Mesendoderm (in vitro differentiated cells): ENCODE results near the gene FBXO36. TPM values are rescaled to one million over a fixed set of nuclear protein-coding genes. Genes with fewer than 3 reads are reported as not detected.

Source experiments
- DNase-seq: peaks from one replicate; pipeline ENCODE4 v3.0.0; 2013
- H2AK5ac ChIP-seq: 2 replicates; pipeline ENCODE4 v1.6.1; 2013; ENCODE audit warnings: low read length, inconsistent platforms
- H2BK120ac ChIP-seq: 2 replicates; pipeline ENCODE4 v1.6.1; 2013; ENCODE audit warnings: low read depth, mild to moderate bottlenecking, low read length, moderate library complexity, mixed read lengths
- H2BK15ac ChIP-seq: replicated peaks from 2 replicates; pipeline ENCODE4 v1.6.1; 2013; ENCODE audit warnings: low read depth, mild to moderate bottlenecking, moderate library complexity
- H2BK5ac ChIP-seq: 2 replicates; pipeline ENCODE4 v1.6.1; 2013; ENCODE audit warnings: low read length, inconsistent platforms
- H3K18ac ChIP-seq: 2 replicates; pipeline ENCODE4 v1.6.1; 2013; ENCODE audit warnings: mild to moderate bottlenecking, low read length, mixed read lengths
- H3K23ac ChIP-seq: one replicate; pipeline ENCODE4 v1.6.1; 2013; ENCODE audit warnings: low read length
- H3K27ac ChIP-seq: 2 replicates; pipeline ENCODE4 v1.5.1; 2013; ENCODE audit warnings: low read depth, mild to moderate bottlenecking, inconsistent platforms, low read length, moderate library complexity
- H3K27me3 ChIP-seq: 2 replicates; pipeline ENCODE4 v1.6.1; 2013; ENCODE audit warnings: low read length, control low read depth, mild to moderate bottlenecking, inconsistent platforms; ENCODE audit not compliant: insufficient read depth, poor library complexity
- H3K36me3 ChIP-seq: 2 replicates; pipeline ENCODE4 v1.6.1; 2013; ENCODE audit warnings: low read length, inconsistent platforms; ENCODE audit not compliant: control insufficient read depth, insufficient read depth
- H3K4ac ChIP-seq: one replicate; pipeline ENCODE4 v1.6.1; 2013; ENCODE audit warnings: low read depth, mild to moderate bottlenecking, low read length, moderate library complexity
- H3K4me1 ChIP-seq: 2 replicates; pipeline ENCODE4 v1.6.1; 2013; ENCODE audit warnings: low read depth, low read length, inconsistent platforms; ENCODE audit not compliant: control insufficient read depth
- H3K4me2 ChIP-seq: 2 replicates; pipeline ENCODE4 v1.6.1; 2013; ENCODE audit warnings: low read length
- H3K4me3 ChIP-seq: 2 replicates; pipeline ENCODE4 v1.5.1; 2013; ENCODE audit warnings: mild to moderate bottlenecking, low read length
- H3K56ac ChIP-seq: one replicate; pipeline ENCODE4 v1.6.1; 2013; ENCODE audit warnings: low read length
- H3K79me1 ChIP-seq: 2 replicates; pipeline ENCODE4 v1.6.1; 2013; ENCODE audit warnings: low read length, inconsistent platforms
- H3K79me2 ChIP-seq: 2 replicates; pipeline ENCODE4 v1.6.1; 2013; ENCODE audit warnings: mild to moderate bottlenecking, low read length; ENCODE audit not compliant: control insufficient read depth, insufficient read depth
- H3K9ac ChIP-seq: 2 replicates; pipeline ENCODE4 v1.6.1; 2013; ENCODE audit warnings: low read length, inconsistent platforms
- H4K5ac ChIP-seq: one replicate; pipeline ENCODE4 v1.6.1; 2013; ENCODE audit warnings: low read length
- H4K8ac ChIP-seq: one replicate; pipeline ENCODE4 v1.6.1; 2013; ENCODE audit warnings: low read depth, mild to moderate bottlenecking, control low read depth, low read length, moderate library complexity
- whole genome bisulfite sequencing: extraction: QIAGEN DNeasy Blood & Tissue Kit; methylation state at CpG from one replicate; pipeline ENCODE4 v1.1.7; 2013; ENCODE audit warnings: low lambda C conversion rate, missing lambda C conversion rate; ENCODE audit not compliant: insufficient coverage; ENCODE audit errors: extremely low coverage; 5-methylcytosine and 5-hydroxymethylcytosine counted together
- small RNA-seq: library from polyadenylated mRNA; stranded (forward); fragments of <200 nt; extraction: miRNeasy Mini kit (QIAGEN cat#:217004); gene quantifications from one replicate; pipeline ENCODE3, GENCODE V24; 2013; ENCODE audit not compliant: insufficient read depth

The FBXO36 gene

GRCh38 chr2:230060672-230061293 is 138.5 kb downstream of the FBXO36 start:
- no peak overlapping the region for H3K4me2 ChIP-seq
- H3K36me3 ChIP-seq = no peaks in the 10 kb centered on the region
- no peak overlapping the region for H2BK120ac ChIP-seq
- H3K79me1 ChIP-seq = no peaks in the 10 kb centered on the region
- H4K5ac ChIP-seq = no peak overlapping the region
- no peak overlapping the region for H2AK5ac ChIP-seq
- H4K8ac ChIP-seq = no peak overlapping the region
- no peaks in the 10 kb centered on the region for H3K27me3 ChIP-seq
- WGBS = 100% methylated on average over 1 of the region's 3 CpGs
- H2BK15ac ChIP-seq = no peak overlapping the region
- H3K56ac ChIP-seq = no peak overlapping the region
- no peak overlapping the region for H3K9ac ChIP-seq
- H3K4me1 ChIP-seq = no peaks in the 10 kb centered on the region
- no peak overlapping the region for H3K18ac ChIP-seq
- H3K23ac ChIP-seq = no peak overlapping the region
- H2BK5ac ChIP-seq = no peak overlapping the region
- no peak overlapping the region for H3K27ac ChIP-seq
- no peak overlapping the region for H3K4me3 ChIP-seq
- H3K4ac ChIP-seq = no peak overlapping the region
- H3K79me2 ChIP-seq = no peaks in the 10 kb centered on the region
- DNase-seq = no peak

Small RNA genes within 50 kb of the gene (small RNA-seq; reads per million reads assigned to genes)
- gene RNU6-1027P (not detected), gene RNU6-613P (not detected), gene RNU6-964P (not detected), gene RNY4P19 (not detected)
